ENCODE measurements around the gene PCGF3. TPM values are rescaled to one million over a fixed set of nuclear protein-coding genes. Genes with fewer than 3 reads are reported as not detected.
"Not testable (repeated sequence)": the region's sequence is repeated elsewhere in the genome, so short reads cannot be mapped to it uniquely, and the experiment has no call there.

PCGF3 gene
- total RNA-seq, 4 donors from 2014 or later = 17.7 to 80.6 (median 53.4) TPM

GRCh38 chr4:796206-796605, 90.6 kb downstream of the PCGF3 start:
- Histone ChIP-seq H3K27ac (no peak overlapping the region), H3K4me3 (no peak overlapping the region), H3K4me1 (peaks cover 0 to 21% of the 10 kb centered on the region in 2 donors), H3K27me3 (peaks cover 20 to 26% of the 10 kb centered on the region in 2 donors), H3K36me3 (no peaks in the 10 kb centered on the region), H3K9me3 (no peaks in the 10 kb centered on the region)
- TF ChIP-seq, protein P1, sequence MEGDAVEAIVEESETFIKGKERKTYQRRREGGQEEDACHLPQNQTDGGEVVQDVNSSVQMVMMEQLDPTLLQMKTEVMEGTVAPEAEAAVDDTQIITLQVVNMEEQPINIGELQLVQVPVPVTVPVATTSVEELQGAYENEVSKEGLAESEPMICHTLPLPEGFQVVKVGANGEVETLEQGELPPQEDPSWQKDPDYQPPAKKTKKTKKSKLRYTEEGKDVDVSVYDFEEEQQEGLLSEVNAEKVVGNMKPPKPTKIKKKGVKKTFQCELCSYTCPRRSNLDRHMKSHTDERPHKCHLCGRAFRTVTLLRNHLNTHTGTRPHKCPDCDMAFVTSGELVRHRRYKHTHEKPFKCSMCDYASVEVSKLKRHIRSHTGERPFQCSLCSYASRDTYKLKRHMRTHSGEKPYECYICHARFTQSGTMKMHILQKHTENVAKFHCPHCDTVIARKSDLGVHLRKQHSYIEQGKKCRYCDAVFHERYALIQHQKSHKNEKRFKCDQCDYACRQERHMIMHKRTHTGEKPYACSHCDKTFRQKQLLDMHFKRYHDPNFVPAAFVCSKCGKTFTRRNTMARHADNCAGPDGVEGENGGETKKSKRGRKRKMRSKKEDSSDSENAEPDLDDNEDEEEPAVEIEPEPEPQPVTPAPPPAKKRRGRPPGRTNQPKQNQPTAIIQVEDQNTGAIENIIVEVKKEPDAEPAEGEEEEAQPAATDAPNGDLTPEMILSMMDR (IDR thresholded peaks at IDR 0.05) = no peak
- TF ChIP-seq POLR2A (IDR thresholded peaks at IDR 0.05) = no peak
- no peak for DNase-seq
- intact Hi-C loops (cut with DNase I; ENCODE audit: low total_unique reads) = no loop called here

- H3K27ac ChIP-seq = no peak overlapping the region
- intact Hi-C loops (cut with DNase I; ENCODE audit: low total_unique reads) = no loop called here
- peaks cover 0 to 18% of the 10 kb centered on the region in 2 donors for H3K4me1 ChIP-seq
- no peaks in the 10 kb centered on the region for H3K9me3 ChIP-seq
- no peak for TF ChIP-seq POLR2A (IDR thresholded peaks at IDR 0.05)
- TF ChIP-seq, protein P1 (IDR thresholded peaks at IDR 0.05) = no peak
- peaks cover 20 to 26% of the 10 kb centered on the region in 2 donors for H3K27me3 ChIP-seq
- H3K36me3 ChIP-seq = no peaks in the 10 kb centered on the region
- H3K4me3 ChIP-seq = no peak overlapping the region
- DNase-seq = no peak
Observed at GRCh38 chr4:797066-797465, 91.4 kb downstream of the PCGF3 start.

GRCh38 chr4:801436-802124, 95.9 kb downstream of the PCGF3 start:
- Histone ChIP-seq H3K4me1 (no peaks in the 10 kb centered on the region), H3K36me3 (no peaks in the 10 kb centered on the region), H3K4me3 (no peak overlapping the region), H3K9me3 (no peaks in the 10 kb centered on the region), H3K27ac (no peak overlapping the region), H3K27me3 (peaks cover 0 to 5% of the 10 kb centered on the region in 2 donors)
- intact Hi-C loops (cut with DNase I; ENCODE audit: low total_unique reads) = no loop called here
- no peak for DNase-seq
- TF ChIP-seq POLR2A (IDR thresholded peaks at IDR 0.05) = no peak
- TF ChIP-seq, protein P1 (IDR thresholded peaks at IDR 0.05) = no peak

GRCh38 chr4:803884-804283, 98.3 kb downstream of the PCGF3 start:
- DNase-seq = no peak
- Histone ChIP-seq H3K4me3 (no peak overlapping the region), H3K9me3 (no peaks in the 10 kb centered on the region), H3K36me3 (no peaks in the 10 kb centered on the region), H3K27me3 (peaks cover 0 to 9% of the 10 kb centered on the region in 2 donors), H3K4me1 (no peaks in the 10 kb centered on the region), H3K27ac (no peak overlapping the region)
- intact Hi-C loops (cut with DNase I; ENCODE audit: low total_unique reads) = no loop called here
- TF ChIP-seq, protein P1 (IDR thresholded peaks at IDR 0.05) = no peak
- no peak for TF ChIP-seq POLR2A (IDR thresholded peaks at IDR 0.05)

DNA sequence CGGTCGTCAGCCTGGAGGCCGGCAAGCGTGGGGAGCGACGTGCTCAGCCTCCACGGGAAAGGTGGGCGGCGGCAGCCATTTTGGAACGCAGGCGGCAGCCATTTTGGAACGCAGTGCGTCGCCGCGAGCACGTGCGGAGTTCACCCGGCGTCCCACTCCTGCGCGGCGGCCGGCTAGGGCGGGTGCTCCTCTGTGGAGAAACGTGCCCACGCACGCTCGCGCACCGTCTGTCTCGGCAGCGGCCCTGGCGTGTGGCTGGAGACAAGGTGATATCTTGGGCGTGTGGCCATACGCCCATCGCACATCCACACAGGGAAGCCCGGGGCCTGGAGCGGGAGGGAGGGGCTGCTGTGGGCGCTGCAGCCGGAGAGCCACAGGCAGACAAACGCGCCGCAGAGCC, 99.2 kb downstream of the PCGF3 start:
- TF ChIP-seq, protein P1 (IDR thresholded peaks at IDR 0.05) = no peak
- no peak for TF ChIP-seq POLR2A (IDR thresholded peaks at IDR 0.05)
- H3K4me1 ChIP-seq = no peaks in the 10 kb centered on the region
- H3K4me3 ChIP-seq = no peak overlapping the region
- no peaks in the 10 kb centered on the region for H3K36me3 ChIP-seq
- no peak for DNase-seq
- no peaks in the 10 kb centered on the region for H3K9me3 ChIP-seq
- intact Hi-C loops (cut with DNase I; ENCODE audit: low total_unique reads) = no loop called here
- H3K27me3 ChIP-seq = peaks cover 0 to 9% of the 10 kb centered on the region in 2 donors
- H3K27ac ChIP-seq = no peak overlapping the region

DNA sequence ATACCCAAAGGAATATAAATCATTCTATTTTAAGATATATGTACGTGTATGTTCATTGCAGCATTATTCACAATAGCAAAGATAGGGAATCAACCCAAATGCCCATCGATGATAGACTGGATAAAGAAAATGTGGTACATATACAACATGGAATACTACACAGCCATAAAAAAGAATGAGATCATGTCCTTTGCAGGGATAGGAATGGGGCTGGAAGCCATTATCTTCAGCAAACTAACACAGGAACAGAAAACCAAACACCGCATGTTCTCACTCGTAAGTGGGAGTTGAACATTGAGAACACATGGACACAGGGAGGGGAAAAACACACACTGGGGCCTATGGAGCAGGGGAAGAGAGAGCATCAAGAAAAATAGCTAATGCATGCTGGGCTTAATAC, 101.3 kb downstream of the PCGF3 start:
- intact Hi-C loops (cut with DNase I; ENCODE audit: low total_unique reads); H3K36me3 ChIP-seq; H3K4me1 ChIP-seq; DNase-seq; H3K9me3 ChIP-seq; H3K4me3 ChIP-seq; H3K27ac ChIP-seq; H3K27me3 ChIP-seq: not testable (repeated sequence)

Measured in uterus (tissue), 4 donors.